Left hindlimb (tissue), 1 donor: ENCODE data around the gene C13orf46.
A peak's percentile ranks its signal among the peaks of the same experiment; 100 is the strongest.

ENCODE experiments used
- DNase-seq: peaks from one replicate; pipeline ENCODE4 v3.0.0-alpha.2; 2018

C13orf46 gene

DNA sequence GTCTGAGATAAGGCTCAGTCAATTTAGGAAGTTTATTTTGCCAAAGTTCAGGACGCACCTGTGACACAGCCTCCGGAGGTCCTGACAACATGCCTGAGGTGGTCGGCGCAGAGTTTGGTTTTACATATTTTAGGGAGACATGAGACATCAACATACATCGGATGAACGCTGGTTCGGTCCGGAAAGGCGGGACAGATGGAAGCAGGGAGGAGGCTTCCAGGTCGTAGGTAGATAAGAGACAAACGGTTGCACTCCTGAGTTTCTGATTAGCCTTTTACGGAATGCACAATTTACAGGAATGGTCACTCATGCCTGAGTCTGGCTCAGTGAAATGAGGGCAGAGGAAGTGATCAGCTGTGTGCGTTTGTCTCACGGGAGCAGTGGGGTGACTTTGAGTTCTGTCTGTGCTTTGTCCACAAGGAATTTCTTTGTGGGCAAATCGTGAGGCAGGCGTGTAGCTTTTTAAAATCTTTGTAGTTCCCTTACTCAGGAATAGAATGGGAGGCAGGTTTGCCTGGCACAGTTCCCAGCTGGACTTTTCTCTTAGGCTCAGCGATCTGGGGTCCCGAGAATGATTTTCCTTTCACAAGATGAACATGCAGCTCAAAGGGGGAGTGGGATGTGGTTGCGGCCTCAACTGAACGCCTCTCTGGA, 36.2 kb downstream of the C13orf46 start:
- DNase-seq = peak; percentile 39

DNA sequence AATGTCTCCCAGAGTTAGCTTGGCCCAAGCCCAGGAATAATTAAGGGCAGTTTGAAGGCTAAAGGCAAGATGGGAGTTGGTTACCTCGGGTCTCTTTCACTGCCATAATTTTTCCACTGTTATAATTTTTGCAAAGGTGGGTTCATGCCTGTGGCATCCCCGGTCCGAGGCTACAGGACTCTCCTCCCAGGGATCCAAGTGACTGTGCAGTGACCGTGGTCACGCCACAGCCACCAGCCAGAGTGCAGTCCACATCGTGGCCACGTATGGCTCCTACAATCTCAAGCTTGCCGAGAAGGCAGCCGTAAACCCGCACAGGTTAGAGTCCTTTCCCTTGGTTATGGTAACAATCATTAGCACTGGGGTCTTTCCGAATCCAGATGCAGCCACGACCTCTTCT, 36.8 kb downstream of the C13orf46 start:
- DNase-seq = no peak

DNA sequence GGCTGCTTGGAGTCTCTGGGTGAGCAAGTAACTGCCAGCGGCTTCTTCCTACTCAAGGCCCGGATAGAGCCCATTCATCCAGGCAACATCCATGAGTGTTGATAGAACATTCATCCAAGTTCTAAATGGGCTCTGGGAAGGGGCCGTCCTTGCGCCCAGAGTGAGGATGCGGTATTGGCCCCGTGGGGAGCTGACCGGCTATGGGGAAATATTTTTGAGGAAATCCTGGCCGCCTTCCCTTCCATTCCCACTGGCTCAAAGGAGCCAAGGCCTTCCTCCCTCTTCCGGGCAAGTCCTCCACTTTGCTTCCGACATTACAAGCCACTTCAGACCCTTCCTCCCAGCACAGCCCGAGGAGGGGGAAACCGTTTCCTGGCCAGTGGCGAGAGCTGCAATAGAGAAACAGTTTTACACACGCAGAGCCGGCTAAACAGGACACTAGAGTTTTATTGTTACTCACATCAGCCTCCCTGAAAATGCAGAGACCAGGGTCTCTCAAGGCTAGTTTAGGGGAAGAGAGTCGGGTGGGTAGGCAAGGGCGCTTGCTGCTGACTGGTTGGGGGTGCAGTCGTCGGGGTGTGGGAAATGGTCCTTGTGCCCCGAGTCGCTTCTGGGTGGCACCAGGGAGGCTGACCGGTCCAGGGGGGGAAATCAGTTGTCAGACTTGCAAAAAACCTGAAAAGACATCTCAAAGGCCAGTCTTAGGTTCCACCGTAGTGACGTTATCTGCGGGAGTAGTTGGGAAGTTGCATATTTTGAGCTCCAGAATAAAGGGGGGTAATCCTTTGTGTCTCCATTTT, 37.5 kb downstream of the C13orf46 start:
- DNase-seq = peak; percentile 23

DNA sequence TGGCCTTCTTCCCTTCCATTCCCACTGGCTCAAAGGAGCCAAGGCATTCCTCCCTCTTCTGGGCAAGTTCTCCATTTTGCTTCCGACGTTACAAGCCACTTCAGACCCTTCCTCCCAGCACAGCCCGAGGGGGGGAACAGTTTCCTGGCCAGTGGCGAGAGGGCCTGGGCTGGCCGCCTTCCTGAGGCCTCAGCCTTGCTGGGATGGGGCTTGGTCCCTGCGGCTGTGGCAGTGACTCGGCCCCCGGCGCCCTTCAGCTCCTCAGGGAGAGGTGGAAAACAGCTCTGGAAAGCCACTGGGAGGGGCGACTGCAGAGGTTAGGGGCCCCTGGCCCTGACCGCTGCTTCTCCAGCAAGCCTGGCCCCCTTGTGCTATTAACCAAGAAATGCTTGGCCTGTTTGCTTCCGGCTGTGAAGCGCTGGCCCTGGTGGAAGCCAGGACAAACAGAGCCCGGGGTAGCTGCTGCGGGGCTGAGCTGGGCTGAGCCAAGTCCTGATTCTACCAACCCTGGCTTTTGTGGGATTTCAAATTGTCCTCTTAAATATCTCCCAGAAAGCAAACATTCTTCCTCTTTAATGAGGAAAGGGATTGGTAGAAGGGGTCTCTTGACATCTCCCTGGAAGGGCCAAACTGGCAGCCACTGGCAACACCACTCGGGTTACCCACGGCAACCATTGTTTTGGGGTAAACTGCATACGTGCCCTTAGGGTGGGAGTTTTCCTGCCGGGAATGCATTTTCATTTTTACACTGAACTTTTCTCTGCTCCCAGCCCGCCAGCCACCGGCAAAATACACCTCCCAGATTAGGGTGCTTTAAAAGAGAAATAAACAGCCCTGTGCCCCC, 38.7 kb downstream of the C13orf46 start:
- peak; percentile 74 for DNase-seq

DNA sequence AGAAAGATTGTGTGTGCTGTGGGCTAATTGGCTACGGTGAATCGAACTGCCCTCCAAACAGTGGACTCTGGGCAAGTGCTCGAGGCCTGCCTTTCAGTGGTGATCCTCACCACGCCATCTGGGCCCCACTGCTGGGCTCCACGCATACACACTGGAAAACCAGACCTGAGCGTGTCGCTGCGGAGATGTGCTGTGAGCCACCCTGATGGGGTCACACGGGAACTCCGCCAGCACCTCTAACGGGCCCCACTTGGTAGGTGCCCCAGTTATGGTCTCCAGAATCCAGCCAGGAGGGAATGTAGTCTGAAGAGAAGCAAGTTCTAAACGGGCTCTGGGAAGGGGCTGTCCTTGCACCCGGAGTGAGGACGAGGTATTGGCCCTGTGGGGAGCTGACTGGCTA, 39.3 kb downstream of the C13orf46 start:
- DNase-seq = no peak

DNA sequence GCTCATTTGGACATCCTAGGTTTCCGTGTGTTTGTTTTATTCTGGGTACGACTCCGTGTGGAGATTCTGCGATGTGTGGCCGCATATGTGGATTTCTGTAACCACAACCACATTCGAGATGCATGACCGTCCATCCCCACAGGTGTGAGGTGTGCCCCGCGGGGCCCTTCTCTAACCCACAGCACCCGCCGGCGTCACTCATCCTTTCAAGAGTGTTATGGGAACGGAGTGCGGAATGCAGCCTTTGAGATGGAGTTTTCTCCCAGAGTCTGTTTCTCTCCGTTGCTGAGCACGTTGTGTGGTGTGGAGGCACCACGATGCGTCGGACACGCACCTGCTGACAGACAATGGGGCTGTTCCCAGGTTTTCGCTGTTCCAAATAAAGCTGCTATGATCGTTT, 40.0 kb downstream of the C13orf46 start:
- no peak for DNase-seq

DNA sequence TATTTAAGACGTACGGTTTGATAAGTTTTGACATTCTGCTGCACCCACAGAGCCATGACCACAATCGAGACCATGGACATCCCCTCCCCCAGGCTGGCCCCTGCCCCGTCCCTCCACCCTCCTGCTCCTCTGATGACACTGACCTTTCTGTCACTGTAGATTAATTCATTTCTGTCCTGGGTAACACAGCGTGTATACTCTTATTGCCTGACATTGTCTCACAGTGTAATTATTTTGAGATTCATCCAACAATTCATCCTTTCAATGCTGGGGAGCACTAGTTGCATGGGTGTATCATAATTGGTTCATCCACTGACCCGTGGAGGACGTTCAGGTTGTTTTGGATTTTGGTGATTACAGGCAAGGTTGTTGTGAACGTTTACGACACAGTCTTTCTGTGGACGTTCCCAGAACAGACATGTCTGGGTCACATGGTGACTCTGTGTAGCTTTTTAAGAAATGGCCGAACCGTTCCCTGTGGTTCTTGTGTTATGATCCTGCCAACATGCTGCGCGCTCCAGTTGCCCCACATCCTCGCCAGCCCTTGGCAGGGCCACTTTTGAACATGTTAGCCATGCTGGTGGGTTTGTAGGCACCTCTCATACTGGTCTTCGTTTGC, 41.9 kb downstream of the C13orf46 start:
- peak; percentile 13 for DNase-seq

DNA sequence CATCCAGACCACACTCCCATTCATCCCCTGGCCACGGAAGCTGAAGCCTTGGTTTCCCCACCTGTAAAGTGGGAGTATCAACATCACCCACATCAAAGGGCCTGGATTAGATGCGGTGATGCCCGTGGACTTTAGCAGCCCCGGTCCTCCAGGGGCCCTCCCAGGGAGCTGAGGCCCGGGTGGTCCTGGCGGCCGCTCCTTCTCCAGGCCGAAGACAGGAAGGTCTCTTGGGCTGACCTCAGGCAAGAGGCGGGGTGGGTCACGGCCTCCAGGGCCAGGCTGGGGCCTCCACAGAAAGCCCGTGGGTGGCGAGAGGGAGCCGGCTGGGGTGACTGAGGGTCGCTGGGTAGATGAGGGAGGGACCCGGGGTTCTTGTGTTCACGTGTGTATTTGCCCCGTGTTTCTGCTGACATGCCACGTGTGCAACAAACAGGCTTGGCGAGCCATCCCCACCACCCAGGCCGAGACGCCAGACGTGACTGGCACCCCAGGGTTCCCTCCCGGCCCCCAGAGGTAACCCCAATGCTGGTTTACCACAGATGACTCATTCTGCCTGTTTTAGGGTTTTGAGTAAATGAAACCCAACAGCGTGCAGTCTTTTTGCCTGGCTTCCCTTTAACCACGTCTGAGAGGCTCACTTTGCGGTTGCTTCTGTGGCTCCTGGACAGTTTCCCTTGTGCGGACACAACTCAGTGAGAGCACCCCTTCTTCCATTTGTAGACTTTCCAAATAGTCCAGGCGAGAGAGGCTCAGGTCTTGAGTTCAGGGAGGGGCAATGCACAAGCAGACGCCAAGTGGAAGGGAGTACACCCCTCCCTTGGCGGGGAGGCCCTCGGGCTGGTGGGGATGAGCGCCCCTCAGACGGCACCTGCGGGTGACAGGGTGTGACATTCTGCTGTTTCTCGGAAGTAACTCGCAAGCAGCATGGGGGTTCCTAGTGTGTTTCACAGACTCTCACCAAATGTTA, 42.9 kb downstream of the C13orf46 start:
- peak; percentile 21 for DNase-seq

DNA sequence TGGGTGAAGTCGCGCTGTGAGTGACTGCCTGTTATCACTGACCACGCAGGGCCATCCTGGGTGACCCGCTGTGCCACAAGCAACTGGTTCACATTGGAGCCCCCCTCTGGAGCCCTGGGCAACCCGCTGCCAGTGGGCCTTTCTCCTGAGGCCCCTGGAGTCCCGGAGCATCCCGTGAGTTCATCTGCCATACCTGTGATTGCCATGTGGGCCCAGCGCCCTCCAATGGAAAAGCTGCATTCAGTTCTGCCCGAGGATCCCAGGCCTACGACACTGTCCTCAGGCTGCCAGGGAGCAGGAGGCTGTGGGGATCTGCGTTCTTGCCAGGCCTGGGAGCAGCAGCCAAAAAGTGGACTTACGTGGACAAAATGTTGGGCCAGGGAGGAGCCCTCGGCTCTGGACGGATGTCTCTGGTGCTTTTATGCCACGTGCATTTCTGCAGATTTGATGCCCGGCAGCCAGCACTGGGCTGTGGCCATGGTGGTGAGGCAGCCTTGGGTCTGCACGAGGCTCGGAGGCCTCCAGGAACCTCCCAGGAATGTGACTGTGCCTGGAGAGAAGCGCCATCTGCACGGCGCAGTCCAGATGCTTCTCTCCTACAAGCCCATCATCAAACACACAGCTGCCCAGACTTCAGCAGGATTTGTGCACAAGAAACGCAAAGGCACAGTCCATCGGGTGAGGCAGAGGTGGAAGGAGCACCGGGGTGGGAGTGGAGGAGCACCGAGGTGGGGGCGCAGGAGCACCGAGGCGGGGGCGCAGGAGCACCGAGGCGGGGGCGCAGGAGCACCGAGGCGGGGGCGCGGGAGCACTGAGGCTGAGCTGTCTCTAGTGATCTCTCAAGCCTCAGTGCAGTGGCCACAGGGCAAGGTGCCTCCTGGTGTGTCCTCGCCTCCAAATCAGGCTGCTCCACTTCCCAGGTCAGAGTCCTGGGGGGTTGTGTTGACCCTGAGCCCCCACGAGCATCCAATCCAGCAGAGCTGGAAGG, 44.0 kb downstream of the C13orf46 start:
- peak; percentile 23 for DNase-seq

DNA sequence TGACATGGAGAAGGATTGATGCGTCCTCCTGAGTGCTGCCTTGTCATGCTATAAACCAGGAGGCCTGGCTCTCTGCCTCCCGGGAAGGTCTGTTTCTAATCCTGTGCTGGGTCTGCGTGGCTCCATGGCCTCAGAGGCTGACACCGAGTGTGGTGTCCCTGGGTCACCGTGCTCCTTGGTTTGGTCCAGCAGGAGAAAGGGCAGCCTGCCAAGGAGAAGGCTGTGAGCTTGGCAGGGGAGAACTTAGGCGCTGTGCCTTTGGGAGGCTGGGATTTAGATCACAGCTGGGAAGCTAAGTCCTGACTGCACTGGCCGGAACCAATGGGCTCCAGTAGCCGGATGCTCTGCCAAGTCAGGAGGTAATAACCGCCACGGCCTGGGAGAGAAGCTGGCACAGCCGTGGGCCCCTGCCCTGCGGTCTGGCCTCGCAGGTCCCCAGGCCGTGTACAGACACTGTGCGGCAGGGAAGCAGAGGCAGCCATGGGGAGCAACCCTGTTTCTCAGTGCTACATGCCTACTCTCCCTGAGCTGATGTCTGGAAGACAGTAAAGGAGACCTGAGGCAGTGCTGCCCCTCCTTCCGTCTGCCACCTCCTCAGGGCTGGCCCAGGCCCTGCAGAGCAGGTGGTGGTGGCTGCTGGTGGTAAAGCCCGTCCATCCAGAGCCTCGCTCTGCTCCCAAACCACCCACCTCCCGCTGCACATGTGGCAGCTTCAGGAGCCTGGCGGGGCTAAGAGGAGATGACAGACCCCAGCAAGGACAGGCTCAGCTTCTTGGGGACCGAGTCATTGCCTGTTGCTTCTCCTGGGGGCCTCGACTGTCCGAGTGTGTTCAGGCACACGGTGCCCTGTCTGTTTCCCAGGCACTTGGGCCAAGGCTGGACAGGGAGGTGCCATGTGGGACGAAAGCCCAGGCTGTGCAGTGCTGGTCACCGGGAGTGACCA, 44.9 kb downstream of the C13orf46 start:
- peak; percentile 78 for DNase-seq

DNA sequence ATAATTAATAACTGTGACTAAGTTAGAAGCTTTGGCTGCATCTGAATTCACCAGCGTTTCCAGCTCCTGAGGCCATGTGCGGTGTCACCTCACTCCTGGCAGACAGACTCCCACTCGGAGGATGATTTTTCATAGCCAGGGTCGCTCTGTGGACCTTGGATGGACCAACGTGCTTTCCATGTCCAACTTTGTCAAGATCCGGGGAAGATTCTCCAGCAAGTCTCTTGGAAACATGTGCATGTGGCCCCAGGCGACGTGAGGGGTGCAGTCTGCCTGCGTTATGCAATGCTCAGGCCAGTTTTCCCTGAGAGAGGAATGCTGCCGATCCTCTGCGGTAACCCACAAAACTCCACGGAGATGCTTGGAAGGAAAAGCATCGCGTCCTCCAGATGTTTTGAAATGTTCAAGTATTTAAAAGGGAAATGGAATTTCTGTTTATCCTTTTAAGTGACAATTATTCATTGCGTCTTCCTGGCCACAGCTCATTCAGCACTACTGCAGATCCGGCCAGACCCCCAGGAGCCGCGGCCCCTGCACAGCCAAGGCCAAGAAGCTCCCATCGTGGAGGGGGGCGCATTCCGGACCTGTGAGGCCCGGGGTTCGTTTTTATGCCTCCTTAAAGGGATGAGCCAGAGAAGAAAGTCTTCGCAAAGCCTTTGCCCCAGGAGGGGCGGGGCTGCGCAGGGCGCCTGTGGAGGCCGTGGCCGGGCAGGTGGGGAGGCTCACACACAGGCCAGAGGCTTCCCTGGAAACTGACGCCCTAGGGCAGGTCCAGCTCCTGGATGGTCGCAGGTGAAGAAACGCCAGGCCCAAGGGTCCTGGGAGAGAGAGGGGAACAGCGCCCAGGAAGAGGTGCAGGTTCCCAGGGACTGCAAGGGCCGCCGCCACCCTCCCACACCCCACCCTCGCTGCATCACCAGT, 46.0 kb downstream of the C13orf46 start:
- peak; percentile 80 for DNase-seq

DNA sequence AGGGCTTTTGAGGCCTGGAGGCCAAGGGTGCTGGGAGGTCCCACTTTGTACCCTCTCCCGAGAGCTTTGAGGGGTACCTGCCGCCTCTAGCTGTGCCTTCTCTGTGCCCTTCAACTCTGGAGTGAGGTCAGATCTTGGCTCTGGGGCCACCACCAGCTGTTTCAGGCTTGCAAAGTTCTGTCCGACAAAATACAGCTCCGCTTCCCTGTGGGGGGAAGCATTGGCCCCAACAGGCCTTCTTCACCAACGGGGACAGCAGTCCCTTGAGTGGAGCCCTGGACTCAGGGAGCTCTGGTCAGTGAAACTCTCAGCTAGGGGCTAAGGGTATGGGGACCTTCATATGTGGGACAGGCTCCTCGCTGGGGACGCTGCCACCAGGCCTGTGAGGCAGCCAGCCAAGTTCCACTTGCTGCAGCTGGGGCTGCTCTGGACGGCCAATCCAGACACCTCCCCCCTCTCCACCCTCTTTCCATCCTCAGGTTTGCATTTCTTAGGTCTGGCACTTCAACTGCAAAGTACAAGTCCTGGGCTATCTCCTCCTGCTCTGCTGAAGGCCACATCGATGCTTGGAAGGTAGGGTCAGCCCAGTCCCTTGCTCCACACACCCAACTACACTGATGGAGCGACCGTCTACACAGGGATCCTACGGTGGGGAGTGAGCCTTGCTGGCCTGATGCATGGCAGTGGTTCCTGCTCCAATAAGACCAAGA, 46.8 kb downstream of the C13orf46 start:
- peak; percentile 44 for DNase-seq

DNA sequence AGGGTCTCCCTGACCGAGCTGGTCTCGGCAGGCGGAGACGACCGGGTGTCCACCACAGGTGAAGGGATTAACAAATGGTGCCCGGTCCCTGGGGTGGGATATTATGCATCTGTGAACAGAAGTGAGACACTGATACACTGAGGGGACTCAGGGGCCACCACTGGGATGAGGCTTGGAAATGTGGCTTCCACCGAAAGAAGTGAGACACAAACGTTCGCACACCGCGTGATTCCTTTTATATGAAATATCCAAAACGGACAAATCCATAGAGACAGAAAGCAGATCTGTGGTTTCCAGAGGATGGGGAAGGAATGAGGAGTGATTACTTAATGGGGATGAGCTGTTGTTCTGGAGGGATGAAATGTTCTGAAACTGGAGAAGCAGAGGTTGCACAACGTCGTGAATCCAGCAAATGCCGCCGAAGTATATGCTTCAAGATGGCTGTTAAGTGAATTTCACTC, 47.5 kb downstream of the C13orf46 start:
- DNase-seq = no peak

DNA sequence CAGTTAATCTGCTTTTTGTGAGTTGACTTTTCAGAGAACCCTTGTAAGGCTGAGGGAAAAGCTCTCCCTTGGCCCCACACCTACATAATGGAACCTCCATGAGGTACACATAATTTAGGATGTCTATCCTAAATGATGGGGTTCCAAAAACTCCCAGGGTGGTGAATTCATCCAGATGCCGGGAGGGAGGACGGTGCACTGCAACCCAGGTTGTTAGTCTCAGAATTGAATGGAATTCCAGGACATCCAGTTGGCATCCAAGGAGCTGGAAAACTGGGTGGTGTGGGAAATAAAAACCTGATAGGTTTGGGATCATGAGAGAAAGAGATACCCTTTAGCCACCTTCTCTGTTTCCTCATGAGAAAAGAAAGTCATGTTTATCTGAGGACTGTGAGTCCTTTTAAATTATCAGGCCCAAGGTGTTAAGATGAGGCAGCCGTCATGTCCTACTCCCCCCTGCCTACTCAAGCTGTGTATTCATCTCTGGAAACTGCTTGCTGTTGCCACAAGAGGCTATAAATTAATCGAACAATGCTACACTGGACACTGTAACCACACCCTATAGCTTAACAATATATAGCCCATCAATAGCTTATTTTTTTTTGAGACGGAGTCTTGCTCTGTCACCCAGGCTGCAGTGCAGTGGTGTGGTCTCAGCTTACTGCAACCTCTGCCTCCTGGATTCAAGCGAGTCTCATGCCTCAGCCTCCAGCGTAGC, 49.5 kb downstream of the C13orf46 start:
- no peak for DNase-seq

DNA sequence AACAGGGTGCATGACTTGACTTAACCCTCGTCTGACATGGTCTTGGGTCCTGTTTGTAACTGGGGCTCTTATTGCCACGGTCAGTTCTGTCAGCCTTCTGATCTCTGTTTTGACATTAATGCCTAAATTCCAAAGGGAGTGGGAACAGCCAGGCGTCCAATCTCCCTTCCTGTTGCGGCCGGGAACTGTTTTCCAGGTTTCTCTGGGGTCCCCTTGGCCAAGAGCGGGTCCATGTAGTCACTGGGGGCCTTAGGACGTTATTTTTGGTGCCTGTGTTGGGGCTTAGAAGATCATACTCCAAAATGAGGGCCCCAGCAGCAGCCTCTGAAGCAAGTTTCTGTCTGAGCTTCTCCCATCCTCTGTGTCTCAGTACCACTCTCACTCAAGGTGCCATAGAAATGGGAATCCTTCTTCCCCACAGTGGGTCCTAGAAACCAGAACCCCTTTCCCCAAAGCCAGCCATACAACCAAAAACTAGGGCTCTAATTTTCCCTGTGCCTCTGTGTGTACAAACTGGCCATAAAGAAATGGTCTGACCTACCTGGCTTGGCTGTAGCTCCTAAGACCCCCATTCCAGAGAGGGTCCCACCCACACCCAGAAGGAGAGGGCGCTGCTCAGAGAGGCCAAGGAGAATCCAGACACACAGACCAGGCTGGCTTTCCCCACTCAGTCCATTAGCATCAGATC, 50.4 kb downstream of the C13orf46 start:
- no peak for DNase-seq
